HepG2 (cell line): ENCODE results near the gene SAAL1. TPM values are rescaled to one million over a fixed set of nuclear protein-coding genes. Genes with fewer than 3 reads are reported as not detected.
A peak's percentile ranks its signal among the peaks of the same experiment; 100 is the strongest.

Experiments
- ATAD3A ChIP-seq: sonication (generic); formaldehyde crosslinking; IDR thresholded peaks from 2 replicates; pipeline ENCODE4 v1.4.0; 2020; ENCODE audit warnings: missing genetic modification reagents
- FUBP1 ChIP-seq: sonication (generic); formaldehyde crosslinking; IDR thresholded peaks from 2 replicates; pipeline ENCODE4 v1.5.1; 2020; ENCODE audit warnings: missing genetic modification reagents, mild to moderate bottlenecking, borderline replicate concordance
- HNRNPH1 ChIP-seq: fragments of 200-400 bp; formaldehyde crosslinking; optimal IDR thresholded peaks from 2 replicates; pipeline ENCODE3; 2017; ENCODE audit warnings: mild to moderate bottlenecking, low read depth, low read length
- JDP2 ChIP-seq: sonication (generic); formaldehyde crosslinking; IDR thresholded peaks from 2 replicates; pipeline ENCODE4 v1.8.1; 2022; ENCODE audit warnings: missing genetic modification reagents, borderline replicate concordance
- KAT7 ChIP-seq: IDR thresholded peaks from 2 replicates; pipeline ENCODE4 v1.6.1; 2018; ENCODE audit warnings: borderline replicate concordance, missing compliant biosample characterization
- NFAT5 ChIP-seq: sonication (generic); formaldehyde crosslinking; IDR thresholded peaks from 2 replicates; pipeline ENCODE4 v1.4.0; 2020; ENCODE audit warnings: missing genetic modification reagents
- PLSCR1 ChIP-seq: sonication (generic); formaldehyde crosslinking; IDR thresholded peaks from 2 replicates; pipeline ENCODE4 v1.5.0; 2020; ENCODE audit warnings: missing genetic modification reagents, mild to moderate bottlenecking, borderline replicate concordance
- RARG ChIP-seq: sonication (generic); formaldehyde crosslinking; IDR thresholded peaks from 2 replicates; pipeline ENCODE4 v1.4.0; 2020; ENCODE audit warnings: low read depth, mild to moderate bottlenecking, missing genetic modification reagents
- SAFB2 ChIP-seq: sonication (generic); formaldehyde crosslinking; IDR thresholded peaks from 2 replicates; pipeline ENCODE4 v1.5.1; 2020; ENCODE audit warnings: missing genetic modification reagents, low read depth, mild to moderate bottlenecking, borderline replicate concordance
- WIZ ChIP-seq: sonication (generic); formaldehyde crosslinking; IDR thresholded peaks from 2 replicates; pipeline ENCODE4 v1.5.1; 2020; ENCODE audit warnings: mild to moderate bottlenecking, missing genetic modification reagents
- ZNF329 ChIP-seq: sonication (generic); formaldehyde crosslinking; IDR thresholded peaks from 2 replicates; pipeline ENCODE4 v1.9.0; 2021; ENCODE audit warnings: low read depth, mild to moderate bottlenecking, missing genetic modification reagents
- ZNF598 ChIP-seq: sonication (generic); formaldehyde crosslinking; IDR thresholded peaks from 2 replicates; pipeline ENCODE4 v1.5.1; 2020; ENCODE audit warnings: mild to moderate bottlenecking, missing genetic modification reagents, borderline replicate concordance
- polyA plus RNA-seq, 8 experiments: library from polyadenylated mRNA; depleted of rRNA in 3 of 8; stranded (reverse) in 7 of 8; unstranded in 1 of 8; fragments of >200 nt; fragmentation: Illumina TruSeq in 4 of 8; extraction: Trizol in 4 of 8; gene quantifications; 2 replicates each; pipeline versions ENCODE4 v1.2.1 to v1.2.3, GENCODE V29; 2011 to 2016; ENCODE audit warnings: low read depth in 4 of 8, missing spikeins in 1 of 8, mixed read lengths in 1 of 8; ENCODE audit not compliant: insufficient read depth in 1 of 8
- total RNA-seq, 5 experiments: library from RNA; depleted of rRNA; stranded (reverse); fragments of >200 nt; fragmentation: Illumina TruSeq; extraction: Trizol; gene quantifications; 2 replicates each; pipeline ENCODE4 v1.2.3, GENCODE V29; 2016; ENCODE audit warnings: low read depth in 1 of 5
- TF ChIP-seq, protein P1 (sequence below): sonication (generic); formaldehyde crosslinking; conservative IDR thresholded peaks from 2 replicates; pipeline ENCODE4 v1.5.0; 2020; ENCODE audit warnings: missing genetic modification reagents
- TF ChIP-seq, protein P2 (sequence below): sonication (generic); formaldehyde crosslinking; IDR thresholded peaks from 2 replicates; pipeline ENCODE4 v1.5.0; 2020; ENCODE audit warnings: missing genetic modification reagents, mild to moderate bottlenecking, borderline replicate concordance
- TF ChIP-seq, protein P3 (sequence below): sonication (generic); formaldehyde crosslinking; IDR thresholded peaks from 2 replicates; pipeline ENCODE4 v1.5.0; 2020; ENCODE audit warnings: mild to moderate bottlenecking, missing genetic modification reagents

The SAAL1 gene
- total and polyA plus RNA-seq, 2 of the 13 experiments (the other 11 are each of a cell fraction or from before 2014, with no cell fraction given), result 16.5 to 46.0 TPM

- TF ChIP-seq, protein P1, sequence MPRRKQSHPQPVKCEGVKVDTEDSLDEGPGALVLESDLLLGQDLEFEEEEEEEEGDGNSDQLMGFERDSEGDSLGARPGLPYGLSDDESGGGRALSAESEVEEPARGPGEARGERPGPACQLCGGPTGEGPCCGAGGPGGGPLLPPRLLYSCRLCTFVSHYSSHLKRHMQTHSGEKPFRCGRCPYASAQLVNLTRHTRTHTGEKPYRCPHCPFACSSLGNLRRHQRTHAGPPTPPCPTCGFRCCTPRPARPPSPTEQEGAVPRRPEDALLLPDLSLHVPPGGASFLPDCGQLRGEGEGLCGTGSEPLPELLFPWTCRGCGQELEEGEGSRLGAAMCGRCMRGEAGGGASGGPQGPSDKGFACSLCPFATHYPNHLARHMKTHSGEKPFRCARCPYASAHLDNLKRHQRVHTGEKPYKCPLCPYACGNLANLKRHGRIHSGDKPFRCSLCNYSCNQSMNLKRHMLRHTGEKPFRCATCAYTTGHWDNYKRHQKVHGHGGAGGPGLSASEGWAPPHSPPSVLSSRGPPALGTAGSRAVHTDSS, result no peak
- TF ChIP-seq SAFB2 (CRISPR knock-in tag), result peak; percentile 85
- peak; percentile 67; the same call in 1 of the 2 replicates for TF ChIP-seq WIZ (CRISPR knock-in tag)
- no peak for TF ChIP-seq ATAD3A
- TF ChIP-seq, protein P2, sequence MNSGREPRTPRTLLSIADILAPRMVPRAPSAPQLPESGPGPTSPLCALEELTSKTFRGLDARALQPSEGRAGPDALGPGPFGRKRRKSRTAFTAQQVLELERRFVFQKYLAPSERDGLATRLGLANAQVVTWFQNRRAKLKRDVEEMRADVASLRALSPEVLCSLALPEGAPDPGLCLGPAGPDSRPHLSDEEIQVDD, result no peak
- no peak for TF ChIP-seq NFAT5 (CRISPR knock-in tag)
- no peak for TF ChIP-seq JDP2 (CRISPR knock-in tag)
- no peak for TF ChIP-seq PLSCR1 (CRISPR knock-in tag)
- TF ChIP-seq HNRNPH1, result no peak
- TF ChIP-seq FUBP1 (CRISPR knock-in tag), result no peak
- TF ChIP-seq ZNF598 (CRISPR knock-in tag), result no peak
- TF ChIP-seq, protein P3, sequence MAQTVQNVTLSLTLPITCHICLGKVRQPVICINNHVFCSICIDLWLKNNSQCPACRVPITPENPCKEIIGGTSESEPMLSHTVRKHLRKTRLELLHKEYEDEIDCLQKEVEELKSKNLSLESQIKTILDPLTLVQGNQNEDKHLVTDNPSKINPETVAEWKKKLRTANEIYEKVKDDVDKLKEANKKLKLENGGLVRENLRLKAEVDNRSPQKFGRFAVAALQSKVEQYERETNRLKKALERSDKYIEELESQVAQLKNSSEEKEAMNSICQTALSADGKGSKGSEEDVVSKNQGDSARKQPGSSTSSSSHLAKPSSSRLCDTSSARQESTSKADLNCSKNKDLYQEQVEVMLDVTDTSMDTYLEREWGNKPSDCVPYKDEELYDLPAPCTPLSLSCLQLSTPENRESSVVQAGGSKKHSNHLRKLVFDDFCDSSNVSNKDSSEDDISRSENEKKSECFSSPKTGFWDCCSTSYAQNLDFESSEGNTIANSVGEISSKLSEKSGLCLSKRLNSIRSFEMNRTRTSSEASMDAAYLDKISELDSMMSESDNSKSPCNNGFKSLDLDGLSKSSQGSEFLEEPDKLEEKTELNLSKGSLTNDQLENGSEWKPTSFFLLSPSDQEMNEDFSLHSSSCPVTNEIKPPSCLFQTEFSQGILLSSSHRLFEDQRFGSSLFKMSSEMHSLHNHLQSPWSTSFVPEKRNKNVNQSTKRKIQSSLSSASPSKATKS (CRISPR knock-in tag), result peak; percentile 88; the same call in 1 of the 2 replicates
- TF ChIP-seq KAT7 (CRISPR knock-in tag), result peak; percentile 82; the same call in 1 of the 2 replicates
- TF ChIP-seq ZNF329 (CRISPR knock-in tag), result no peak
- no peak for TF ChIP-seq RARG (CRISPR knock-in tag)
Measured at GRCh38 chr11:18105802-18106574, at the start of gene SAAL1 (continued).
